ENCODE data around the gene ADISSP.

Gene ADISSP

DNA sequence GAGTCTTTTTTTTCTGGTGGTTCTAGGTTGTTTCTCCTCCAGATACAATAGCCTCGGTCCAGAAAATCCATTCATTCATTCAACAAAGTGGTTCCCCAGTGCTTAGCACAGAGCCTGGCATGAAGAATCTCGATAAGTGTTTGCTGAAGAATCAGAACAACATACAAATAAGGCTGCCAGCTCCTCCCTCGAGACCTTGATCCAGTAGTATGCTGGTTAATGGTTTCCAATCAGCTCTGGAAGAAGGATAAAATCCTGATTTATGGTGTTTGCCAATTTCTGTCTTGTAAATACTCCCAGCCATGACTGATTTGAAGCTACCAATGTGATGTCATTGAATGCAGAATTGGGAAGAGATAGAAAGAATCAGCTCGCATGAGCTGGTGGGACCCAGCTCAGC is 31.8 kb downstream of the ADISSP start:
- no peak for DNase-seq

GRCh38 chr20:3734111-3734843 is 33.3 kb downstream of the ADISSP start:
- no peak for DNase-seq

GRCh38 chr20:3733119-3733995 is 34.2 kb downstream of the ADISSP start:
- no peak for DNase-seq

DNA sequence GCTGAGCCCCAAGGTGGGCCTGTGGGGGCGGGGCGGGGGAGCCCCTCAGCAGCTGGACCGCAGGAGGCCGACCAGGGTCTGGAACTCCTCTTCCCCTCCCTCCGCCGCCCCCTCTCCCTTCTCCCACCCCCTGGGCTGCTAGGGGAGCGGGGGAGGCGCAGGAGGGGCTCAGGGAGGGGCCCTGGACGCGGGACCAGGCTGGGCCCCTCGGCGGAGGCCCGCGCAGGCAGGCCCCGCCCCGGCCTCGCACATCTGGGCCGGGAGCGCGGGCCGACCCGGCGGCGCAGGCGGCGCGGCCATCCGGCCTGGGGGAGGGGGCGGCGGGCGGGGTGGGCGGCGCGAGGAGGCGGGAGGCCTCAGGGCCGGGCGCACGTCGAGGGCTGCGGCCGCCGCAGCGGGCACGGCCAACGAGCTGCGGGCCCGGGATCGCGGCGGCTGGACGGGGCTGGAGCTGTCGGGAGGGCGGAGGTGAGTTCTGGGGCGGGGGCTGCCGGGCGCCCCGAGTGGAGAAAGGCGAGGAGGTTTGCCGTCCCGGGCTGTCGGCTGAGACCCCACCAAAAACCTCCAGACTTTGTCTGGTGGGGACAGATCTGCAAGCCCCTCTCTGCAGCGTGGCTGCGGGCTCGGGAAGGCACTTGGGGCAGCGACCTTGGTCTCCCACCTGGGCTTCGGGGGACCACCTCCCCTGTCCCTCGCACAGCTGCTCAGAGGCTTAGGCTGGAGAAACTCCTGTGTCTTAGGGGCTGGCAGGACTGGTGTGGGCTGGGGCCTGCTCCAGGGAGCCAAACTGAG is 35.0 kb downstream of the ADISSP start, which contains the start of gene HSPA12B:
Gene HSPA12B, plus strand, starts transcription at position 359 of the 792 bp plus-strand sequence. CDS start 5,990 bp downstream, outside the sequence.
- no peak for DNase-seq

DNA sequence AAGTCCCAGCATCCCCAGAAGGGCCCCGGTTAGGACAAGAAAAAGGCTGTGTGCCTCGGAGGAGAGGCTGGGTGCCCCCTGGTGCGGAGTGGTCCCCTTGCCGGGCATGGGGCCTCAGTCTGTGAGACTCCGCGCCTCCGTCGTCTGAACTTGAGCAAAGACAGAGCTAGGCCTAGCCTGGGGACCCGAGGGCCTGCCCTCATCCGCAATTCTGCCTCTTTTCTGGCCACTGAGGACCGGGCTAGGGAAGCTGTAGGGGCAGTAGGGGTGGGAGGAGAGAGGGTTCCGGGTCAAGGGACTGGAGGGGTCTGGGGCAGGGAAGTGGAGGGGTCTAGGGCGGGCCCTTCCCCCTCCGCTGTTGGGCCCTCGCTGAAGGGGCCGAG is 35.6 kb downstream of the ADISSP start:
- DNase-seq: no peak

GRCh38 chr20:3730803-3731672 is 36.5 kb downstream of the ADISSP start:
- DNase-seq: no peak

DNA sequence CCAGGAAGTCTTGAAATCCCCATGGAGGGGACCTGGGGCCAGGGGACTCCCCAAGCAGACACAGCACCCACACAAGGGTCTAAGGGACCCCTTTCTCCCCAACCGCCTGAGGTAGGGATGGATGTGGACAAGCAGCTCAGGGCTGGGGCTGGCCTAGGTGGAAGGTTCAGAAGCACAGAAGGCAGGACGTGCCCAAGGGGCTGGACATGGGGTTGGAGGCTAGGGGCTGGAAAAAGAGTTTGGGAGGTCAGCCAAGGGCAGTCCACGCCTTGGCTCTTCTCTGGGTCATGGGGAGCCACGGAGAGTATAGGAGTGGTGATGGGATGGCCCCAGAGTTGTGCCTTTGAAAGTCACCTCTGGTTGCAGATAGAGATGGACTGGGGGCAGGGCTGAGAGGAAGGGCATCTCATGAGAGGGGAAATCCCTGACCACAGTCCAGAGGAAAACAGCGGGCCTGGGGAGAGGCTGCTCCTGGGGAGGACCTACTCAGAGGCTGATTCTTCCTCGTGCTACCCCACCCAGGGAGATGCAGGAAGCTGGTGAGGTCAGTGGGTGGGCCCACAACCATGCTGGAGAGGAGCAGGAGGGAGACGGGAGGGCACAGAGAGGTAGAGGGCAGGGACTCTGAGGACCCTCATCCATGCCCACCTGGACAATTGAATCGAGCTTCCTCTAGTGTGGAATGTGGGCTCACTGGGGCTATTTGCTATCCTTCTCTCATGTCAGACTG is 37.6 kb downstream of the ADISSP start:
- no peak for DNase-seq

GRCh38 chr20:3729378-3729777 is 38.2 kb downstream of the ADISSP start:
- DNase-seq: no peak

DNA sequence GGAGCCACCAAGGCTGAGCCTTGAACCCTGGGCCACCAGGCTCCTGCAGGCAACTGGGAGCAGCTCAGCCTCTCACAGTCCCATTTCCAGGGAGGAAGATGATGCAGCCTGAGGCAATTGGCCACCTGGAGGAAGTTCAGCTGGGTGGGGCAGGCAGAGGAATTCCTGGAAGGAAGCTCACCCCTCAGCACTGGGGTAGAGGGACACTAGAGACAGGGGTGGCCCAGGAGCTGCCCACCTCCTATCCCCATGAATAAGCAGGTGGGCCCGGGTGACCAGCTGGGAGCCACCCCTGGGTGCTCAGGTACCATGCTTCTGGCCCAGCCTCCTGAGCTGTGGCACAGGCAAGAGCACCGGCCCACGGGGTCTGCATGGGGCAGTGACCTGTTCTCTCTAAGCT is 38.7 kb downstream of the ADISSP start:
- DNase-seq: no peak

DNA sequence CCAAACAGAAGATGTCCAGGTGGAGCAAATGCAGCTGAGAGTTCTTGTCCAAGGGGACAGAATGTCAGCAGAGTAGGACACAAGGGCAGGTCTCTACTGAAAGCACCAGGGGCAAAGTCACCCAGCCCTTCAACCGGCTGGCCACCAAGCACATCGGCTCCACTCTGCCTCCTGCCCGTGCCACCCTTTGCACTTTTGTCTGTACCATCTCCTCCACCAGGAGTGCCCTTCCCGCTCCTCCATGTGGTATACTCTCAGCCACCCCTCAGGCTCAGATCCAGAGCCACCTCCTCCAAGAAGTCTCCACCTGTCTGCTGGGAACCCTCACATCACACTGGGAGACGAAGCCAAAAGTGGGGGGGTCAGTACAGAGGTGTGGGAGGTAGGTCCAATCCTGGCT is 39.2 kb downstream of the ADISSP start:
- DNase-seq: no peak

DNA sequence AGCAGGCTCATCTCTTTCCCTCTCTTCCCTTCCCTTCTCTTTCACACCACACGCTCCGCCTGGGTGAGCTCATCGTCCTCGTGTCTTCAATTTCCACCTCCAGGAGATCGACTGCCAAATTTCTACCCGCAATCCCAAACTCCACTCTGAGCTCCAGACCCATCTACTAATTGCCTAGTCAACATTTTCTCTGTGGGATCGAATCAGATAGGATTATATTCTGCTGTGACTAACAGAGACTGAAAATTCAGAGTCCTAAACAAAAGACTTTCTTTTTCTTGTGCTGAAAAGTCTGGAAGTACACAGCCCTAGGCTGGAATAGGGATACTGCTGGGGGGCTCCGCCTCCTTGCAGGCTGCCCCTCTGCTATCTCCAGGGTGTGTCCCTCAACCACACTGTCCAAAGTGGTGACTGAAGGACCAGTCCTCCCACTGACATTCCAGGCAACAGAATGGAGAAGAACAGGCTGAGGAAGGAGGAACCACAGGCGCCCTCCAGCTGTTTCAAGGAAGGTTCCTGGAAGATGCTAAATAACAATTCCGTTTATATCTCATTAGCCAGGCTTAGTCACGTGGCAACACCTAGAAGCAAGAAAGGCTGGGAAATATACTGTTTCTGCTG is 40.0 kb downstream of the ADISSP start:
- peak; percentile 10 for DNase-seq

DNA sequence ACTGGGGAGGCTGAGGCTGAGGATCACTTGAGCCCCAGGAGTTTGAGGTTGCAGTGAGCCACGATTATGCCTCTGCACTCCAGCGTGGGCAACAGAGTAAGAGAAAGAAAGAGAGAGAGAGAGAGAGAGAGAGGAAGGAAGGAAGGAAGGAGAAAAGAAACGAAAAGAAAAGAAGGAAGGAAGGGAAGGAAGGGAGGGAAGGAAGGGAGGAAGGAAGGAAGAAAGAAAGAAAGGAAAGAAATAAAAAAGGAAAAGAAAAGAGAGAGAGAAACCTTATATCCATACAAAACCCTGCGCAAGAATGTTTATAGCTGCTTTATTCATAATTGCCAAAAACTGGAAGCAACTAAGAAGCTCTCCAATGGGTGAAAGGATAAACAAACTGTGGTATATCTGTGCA is 43.2 kb downstream of the ADISSP start:
- no peak for DNase-seq

DNA sequence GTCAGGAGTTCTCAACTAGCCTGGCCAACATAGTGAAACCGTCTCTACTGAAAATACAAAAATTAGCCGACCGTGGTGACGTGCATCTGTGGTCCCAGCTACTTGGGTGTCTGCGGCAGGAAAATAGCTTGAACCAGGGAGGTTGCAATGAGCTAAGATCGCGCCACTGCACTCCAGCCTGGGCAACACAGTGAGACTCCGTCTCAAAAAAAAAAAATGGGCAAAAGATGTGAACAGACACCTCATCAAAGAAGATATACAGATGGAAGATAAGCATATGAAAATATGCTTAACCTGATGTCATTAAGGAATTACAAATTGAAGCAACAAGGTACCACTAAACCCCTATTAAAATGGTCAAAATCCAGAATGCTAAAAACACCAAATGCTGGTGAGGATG is 44.3 kb downstream of the ADISSP start:
- no peak for DNase-seq

GRCh38 chr20:3721912-3722311 is 45.6 kb downstream of the ADISSP start:
- DNase-seq: no peak

- no peak for DNase-seq
Measured at GRCh38 chr20:3720626-3721025, 46.9 kb downstream of the ADISSP start.

GRCh38 chr20:3720068-3720467 is 47.5 kb downstream of the ADISSP start:
- DNase-seq: no peak

DNA sequence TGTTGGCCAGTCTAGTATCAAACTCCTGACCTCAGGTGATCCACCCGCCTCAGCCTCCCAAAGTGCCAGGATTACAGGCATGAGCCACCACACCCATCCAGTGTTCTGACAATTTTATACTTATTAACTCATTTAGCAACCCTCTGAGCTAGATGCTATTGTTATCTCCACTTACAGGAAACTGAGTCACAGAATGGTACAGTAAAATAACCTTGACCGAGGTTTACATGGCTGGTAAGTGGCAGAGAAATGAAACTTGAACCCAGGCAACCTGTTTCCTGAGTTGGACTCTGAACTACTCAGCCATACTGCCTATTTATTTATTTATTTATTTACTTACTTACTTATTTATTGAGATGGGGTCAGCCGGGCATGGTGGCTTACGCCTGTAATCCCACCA is 48.5 kb downstream of the ADISSP start:
- no peak for DNase-seq

DNA sequence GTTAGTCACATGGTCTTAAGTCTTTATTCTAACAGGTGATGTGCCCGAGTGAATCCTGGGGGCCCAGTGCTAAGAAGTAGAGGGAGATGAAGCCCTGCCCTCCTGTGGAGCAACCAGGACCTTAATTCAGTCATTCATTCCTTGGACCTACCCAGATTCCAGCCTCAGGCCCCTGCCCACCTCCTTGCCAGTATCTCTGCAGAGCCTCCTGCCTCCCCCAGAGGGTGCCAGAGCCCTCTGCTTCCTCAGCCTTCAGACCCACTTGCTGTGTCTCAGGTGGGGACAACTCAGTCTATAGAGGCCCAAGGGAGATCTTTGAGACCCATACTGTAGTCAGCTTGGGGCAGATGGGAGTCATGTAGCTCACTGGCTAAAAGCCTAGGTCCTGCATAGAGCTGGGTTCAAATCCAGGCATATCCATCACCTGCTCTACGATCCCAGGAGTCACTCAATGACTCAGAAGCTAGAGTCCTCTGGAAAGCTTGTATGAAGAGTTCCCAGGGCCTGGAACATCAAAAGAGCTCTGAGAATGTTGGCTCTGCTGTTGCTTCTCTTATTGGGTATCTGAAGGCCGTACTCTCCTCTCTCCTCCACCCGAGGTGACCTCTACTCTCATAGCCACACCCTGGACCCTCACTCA is 51.2 kb downstream of the ADISSP start:
- peak; percentile 27 for DNase-seq

DNA sequence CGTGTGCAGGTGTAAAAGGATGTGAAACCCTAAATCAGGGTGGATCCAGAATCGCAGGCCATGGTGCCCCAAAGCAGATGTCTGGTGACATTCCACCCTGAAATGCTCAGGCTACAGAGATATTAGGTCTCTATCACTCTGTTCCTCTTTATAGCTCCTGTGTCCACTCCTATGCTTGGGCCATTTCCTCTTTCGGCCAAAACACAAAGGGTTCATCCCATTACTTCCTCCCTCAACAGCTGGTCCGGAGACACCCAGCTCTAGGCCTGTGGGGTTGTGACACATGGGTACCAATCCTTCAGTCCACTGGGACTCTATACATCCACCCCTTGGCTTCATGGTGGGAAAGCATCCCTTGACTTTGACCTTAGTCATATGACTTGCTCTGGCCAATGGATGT is 53.5 kb downstream of the ADISSP start:
- DNase-seq: no peak

GRCh38 chr20:3712279-3712873 is 55.2 kb downstream of the ADISSP start, which contains the start of gene SIGLEC1:
TSS of gene SIGLEC1 (minus strand) at chr20:3712600. CDS start at chr20:3707128, 5,472 bp downstream.
- DNase-seq: no peak
